ENCODE results near the gene SPEN.

Gene SPEN

DNA sequence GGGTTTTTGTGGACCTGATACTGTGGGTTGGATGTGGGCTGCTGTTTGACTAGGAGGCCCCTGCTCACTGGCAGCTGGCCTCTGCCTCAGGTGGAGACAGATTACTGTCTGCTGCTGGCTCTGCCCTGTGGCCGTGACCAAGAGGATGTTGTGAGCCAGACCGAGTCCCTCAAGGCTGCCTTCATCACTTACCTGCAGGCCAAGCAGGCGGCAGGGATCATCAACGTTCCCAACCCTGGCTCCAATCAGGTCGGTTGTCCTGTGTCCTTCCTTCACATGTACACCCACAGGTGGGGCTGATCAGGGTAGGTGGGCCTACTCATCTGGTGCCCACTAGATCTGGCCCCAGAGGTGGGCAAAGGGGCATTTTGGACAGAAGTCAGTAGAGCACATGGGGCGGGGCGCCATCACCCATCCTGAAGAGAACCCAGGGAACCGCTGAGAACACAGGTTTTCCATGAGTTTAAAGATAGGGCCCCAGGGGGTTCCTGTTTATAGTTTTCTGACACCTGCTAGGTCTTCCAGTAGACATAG is 91.2 kb downstream of the SPEN start:
- DNase-seq: no peak

DNA sequence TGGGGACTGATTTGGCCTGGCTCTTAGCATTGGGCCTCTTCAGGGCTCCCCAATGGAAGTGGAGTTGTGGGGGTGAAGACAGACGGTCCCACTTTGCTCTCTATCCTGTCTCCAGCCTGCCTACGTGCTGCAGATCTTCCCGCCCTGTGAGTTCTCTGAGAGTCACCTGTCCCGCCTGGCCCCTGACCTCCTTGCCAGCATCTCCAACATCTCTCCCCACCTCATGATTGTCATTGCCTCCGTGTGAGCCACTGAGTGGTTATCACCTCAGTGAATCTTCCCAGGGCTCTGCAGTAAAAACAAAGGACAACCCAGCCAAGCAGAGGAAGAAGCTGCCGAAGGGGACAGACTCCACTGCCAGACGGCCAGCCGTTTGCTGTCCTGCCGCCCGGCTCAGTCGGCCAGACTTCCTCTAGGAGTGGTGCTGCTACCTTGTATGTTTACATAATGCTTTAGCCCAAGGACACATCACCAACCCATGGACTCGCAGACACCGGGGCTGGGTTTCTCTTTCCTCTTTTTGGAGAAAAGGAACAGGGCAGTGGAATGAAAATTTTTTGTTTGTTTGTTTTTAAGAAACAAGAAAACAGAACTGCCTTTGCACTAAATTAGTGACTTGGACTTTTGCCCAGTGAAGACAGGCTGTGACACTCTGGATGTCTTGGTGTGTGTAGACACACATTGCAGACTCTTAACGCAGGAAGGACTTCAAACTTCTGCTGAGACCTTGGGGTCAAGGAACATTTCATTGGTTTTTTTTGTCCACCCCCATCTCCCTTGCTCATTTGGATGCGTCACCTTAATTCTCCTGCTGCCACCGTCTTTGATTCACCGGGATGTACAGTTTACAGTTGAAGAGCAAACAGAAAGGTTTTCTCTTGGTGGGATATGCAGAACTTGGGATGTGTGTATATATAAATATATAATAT is 91.9 kb downstream of the SPEN start:
- no peak for DNase-seq

DNA sequence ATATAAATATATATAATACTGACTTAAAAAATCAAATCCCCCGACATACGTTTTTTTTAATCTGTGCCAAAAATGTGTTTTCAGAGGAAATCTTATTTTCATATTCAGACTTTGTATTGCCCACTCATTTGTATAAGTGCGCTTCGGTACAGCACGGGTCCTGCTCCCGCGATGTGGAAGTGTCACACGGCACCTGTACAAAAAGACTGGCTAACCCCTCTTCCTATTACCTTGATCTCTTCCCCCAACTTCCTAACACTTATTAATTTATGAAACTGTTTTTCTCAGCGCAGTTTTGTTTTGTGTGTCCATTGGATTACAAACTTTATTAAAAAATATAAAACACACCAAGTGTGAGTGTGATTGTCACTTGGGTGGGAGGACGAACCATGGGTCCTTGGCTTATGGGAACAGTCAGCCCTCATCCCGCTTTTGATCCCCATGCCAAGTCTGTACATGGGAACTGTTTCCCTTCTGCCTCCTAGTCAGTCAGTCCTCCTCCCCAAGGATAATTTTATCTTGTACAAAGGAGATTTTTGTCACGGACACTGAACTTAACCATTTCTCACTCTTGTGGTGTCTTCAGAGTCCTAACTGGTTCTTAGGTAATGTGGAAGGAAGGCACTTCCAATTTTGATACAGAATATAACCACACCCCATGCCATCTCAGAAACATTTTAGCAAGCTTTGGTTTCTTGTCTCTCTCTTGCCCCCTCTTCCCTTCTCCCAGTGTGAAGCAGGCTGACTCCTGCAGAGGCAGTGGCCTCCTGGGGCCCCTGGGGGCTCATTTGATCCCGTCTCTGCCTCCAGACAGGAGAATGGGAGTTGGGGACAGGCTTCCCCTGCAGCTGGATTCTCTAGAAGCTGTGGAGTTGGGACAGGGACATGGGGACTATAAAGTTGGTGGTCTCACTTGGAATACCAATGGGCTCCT is 92.9 kb downstream of the SPEN start:
- no peak for DNase-seq

DNA sequence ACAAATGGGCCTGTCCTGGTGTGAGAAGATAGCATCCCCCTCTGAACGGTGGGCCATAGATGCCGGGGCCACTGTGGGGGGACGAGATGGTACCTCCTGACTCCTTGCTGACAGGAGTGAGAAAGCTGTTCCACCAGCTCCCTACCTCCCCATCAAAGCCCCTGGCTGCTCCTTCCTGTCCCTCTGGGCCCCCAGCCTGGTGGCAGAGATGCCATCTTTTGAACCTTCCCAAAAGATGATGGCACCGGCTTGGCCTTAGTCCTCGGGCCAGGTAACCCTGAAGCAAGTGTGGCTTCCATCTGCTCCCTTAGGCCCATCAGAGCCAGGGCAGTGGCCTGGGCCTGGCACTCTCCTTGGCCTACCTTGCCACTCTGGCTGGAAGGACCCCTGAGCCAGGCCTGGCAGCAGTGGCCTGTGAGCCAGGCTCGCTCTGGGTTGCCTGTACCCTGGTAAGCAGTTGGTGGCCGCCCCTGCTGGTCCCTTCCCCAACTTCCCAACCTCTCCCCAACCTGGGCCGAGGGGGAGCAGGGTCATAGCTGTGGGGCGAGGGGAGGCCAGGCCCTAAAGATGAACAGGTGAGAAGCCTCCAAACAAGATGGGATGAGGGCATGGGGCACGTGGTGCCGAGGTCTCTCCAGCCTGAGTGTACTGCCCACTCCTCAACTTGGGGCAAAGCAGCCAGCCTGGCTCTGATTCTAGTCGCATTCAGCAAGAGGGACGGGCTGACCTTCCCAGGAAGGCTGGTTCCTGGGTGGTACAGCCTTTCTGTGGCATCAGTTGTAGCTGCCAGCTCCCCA is 93.7 kb downstream of the SPEN start:
- DNase-seq: peak; percentile 23

DNA sequence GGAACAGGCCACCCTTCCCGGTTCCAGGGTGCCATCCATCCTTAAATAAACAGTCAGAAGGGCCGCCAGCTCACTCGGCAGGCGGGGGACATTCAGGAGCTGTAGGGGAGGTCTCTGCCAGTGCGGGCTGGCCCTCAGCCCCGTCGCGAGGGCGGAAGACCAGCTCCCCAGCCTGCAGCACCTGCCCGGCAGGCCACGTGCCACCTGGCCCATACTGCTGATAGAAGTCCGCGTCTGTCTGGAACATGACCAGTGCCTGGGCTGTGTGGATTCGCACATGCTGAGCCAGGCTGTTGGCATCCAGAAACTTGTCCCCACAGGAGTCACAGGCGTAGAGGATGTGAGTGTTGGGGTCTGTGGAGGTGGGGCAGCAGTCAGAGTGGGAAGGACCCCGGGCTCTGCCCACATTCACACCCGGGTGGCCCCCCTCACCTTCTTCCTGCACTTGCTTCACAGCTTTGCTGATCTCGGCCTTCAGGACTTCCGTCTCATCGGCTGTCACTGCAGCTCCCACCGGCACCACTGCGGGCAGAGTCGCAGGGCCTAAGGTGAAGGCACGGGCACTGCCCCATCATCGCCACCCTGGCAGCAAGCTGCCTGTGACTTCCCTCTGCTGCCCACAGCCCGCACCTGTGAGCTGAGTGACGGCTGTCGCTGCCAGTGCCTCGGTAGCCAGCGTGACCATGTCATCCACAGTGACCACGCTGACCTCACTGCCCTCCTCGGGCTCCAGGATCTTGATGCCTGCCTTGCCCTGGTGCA is 94.6 kb downstream of the SPEN start:
- DNase-seq: peak; percentile 20

DNA sequence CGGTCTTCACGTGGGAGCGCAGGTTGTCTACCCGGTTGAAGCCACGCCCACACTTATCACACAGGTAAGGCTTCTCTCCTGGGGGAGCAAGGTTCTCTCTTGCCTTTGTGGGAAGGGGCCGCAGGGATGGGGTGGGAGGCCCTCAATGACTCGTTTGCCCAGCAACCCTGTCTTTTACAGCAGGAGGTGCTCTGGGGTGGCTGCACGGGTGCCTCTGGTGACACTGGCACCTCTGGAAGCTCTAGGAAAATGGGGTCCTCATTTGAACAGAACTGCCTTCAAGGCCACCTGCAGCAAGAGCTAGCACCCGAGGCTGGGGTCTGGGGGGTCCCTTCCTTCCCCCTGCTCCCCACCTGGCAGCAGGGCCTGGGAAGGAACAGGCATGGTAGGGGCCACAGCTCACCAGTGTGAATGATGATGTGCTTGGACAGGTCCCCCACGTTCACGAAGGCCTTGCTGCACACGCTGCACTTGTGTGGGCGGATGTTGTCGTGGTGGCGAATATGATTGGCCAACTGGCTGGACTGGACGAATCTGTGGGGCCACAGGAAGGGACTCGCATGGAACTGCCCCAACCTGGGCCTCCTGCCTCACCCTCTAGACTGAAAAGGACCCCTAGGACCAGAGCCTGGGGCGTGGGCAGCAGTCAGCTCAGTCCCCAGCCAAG is 95.3 kb downstream of the SPEN start:
- DNase-seq: peak; percentile 21

DNA sequence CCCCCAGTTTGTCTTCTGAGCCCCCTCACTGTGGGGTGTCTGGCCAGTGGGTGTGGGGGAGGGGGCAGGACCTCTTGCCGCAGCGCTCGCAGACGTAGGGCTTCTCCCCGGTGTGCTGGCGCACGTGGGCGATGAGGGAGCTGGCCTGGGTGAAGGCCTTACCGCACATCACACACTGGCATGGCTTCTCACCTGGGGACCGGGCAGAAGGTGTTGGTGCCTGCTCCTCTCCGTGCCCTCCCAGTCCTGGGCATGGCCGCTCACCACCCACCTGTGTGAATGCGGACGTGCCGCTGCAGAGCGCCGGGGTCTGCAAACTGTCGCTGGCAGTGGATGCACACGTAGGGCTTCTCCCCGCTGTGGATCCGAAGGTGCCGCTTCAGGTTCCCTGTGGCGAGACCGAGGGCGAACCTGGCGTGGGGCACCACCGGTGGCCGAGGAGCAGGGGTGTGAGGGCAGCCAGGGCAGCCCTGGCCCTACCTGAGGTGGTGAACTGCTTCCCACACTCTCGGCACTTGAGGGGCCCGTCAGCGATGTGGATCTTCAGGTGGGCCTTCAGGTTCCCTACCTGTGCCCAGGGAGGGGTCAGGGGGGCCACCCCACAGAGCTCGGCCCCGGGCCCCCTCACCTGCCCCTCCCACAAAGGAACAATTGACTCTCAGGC is 96.0 kb downstream of the SPEN start:
- DNase-seq: no peak

DNA sequence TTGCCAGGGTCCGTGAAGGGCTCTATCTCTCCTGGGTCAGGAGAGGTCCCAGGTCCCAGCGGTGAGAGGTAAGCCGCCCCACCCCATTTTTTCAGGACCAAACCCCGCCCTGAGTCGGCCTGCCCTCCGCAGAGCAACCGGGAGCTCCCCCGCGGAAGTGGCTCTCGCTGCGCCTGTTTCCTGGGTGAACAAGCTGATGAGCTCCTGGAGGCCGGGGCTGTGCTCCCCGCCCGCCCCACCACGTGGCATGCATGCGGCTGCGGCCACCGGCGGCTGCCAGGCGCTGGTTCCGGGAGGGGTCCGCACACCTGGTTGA is 96.4 kb downstream of the SPEN start:
- DNase-seq: no peak

DNA sequence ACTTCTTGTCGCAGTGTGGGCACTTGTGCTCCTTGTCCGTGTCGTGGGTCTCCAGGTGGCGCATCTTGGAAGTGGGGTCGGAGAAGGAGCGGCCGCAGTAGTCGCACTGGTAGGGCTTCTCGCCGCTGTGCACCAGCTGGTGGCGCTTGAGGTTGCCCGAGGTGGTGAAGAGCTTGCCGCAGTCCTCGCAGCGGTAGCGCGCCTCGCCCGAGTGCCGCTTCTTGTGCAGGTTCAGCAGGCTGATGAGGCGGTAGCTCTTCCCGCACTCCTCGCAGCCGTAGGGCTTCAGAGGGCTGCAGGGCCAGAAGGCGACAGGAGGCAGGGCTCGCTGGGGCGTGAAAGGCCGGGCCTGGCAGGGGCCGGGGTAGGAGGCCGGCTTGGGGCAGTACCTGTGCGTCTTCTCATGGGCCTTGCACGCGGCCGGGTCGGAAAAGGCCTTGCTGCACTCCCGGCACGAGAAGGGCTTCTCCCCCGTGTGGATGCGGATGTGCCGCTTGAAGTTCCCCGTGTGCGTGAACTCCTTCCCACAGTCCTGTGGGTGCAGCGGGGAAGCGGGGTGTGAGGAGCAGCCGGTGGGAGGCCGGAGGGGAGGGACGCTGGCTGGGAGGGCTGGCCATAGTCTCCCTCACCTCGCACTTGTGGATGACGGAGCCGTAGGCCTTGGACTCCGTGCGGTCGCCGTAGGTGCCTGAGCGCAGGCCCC is 97.0 kb downstream of the SPEN start:
- peak; percentile 22 for DNase-seq

DNA sequence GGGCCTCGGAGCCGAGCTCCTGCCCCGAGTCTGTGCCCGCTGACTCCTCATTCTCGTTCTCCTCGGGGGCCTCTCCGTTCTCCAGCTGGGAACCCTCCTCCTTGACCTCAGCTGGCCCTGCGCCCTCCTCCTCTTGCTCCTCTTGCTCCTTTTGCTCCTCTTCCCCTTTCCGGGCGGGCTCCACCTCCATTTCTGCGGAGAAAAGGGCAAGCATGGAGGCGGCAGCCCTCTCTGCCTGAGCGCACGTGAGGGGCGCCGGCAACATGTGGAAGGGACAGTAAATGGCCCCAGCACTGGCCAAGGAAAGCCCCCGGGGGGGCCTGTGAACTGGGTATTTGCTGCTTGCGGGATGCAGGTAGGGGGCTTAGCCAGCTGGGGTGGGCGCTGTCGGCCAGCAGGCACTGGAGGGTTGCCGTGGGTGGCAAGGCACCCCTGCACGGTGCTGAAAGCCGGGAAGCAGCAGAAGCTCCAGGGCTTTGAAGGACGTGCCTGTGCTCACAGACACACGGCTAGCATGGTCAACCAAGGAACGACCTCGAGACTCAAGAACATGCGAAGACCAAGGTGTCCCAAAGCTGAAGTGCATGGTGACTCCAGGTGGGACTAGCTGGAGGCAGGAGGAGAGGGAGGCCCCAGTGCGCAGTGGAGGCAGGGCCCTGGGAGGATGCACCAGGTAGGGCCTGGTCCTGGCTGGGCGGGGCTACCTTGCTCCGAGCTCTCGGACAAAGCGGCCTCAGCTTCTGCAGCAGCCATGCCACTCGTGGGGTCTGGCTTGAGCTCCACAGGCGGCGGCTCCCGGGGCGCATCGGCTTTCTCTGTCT is 97.7 kb downstream of the SPEN start:
- peak; percentile 20 for DNase-seq

DNA sequence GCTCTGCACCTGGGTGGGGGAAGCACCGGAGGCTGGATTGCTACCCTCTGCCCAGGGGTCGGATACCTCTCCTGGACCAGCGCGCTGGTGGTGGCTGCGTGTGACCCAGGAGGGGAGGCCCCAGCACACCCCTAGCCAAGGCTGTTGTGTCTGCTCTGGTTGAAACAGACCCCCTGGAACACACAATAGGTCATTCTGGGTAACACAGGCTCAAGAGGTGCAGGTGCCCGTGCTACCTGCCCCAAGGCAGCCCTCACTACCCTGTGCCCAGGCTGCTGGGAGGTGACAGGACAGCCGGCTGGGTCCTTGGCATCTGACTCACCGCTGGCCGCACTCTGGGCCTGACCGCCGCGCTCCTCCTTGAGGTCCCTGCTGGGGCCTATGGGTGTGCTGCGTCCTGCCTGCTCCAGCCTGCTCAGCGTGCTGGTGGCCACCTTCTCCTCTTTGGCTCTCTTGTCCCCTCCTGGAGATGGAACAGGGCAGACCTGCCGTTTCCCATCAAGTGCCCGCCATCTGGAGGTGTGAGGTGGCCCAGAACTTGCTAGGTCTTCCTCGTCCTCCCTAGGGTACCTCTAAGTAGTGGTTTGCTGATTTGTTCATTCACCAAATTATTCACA is 98.4 kb downstream of the SPEN start:
- DNase-seq: peak; percentile 22

DNA sequence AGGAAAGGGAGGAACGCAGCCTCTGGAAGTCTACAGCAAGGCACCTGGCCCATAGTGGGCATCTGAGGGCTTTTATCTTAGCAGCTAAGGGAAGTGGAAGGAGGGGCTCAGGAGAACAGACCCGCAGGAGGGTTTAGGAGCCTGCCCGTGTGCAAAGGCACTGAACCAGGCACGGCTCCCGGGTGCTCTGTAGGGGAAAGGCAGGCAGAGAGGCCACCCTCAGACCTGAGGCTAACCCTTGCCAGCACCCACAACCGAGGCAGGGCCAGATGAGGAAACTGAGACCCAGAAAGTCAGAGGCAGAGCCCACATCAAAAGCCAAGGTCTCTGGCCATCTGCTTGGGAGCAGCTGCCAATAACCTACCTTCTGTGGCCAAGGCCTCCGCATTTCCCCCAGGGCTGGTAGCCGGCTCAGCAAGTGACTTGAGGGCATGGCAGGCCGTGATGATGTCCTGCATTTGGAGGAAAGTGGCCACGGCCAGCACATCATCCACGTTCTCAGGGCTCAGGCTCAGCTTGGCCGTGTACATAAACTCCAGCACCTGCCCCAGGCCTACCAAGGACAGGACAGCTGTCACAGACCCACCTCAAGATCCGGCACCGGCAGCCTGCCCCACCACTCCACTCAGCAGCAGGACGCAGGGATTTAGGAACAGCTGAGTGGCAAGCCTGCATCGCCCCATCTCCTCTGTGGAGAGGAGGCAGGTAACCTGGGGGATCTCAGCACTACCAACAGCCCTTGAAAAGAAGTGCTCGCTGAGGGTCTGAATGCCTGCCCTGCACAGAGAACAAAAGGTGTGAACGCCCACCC is 99.3 kb downstream of the SPEN start:
- DNase-seq: peak; percentile 22

DNA sequence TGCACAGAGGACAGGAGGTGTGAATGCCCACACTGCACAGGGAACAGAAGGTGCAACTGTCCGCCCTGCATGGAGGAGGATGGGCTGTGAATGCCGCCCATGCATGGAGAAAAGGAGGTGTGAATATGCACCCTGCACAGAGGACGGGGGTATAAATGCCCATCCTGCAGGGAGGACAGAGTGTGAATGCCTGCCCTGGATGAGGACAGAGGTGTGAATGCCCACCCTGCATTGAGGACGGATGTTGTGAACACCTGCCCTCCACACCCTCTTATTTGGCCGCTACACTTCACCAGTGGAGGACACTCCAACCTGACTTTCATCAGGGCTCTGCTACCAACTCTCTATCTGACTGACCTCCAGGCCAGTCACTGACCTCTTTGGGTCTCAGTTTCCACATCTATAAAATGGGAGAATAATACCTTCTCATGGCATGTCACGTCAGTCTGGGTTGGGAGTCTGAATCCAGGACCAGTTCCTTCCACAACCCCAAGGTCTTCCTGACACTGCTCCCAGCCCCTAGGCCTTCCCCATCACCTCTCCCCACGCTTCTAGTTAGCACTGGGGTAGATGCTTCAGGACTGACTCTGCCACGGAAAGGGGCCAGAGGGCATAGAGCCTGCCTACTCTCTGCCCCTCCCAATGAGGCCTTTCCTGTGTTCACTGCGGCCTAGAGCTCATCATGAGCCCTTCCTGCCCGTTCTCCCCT is 100.0 kb downstream of the SPEN start:
- DNase-seq: peak; percentile 53

DNA sequence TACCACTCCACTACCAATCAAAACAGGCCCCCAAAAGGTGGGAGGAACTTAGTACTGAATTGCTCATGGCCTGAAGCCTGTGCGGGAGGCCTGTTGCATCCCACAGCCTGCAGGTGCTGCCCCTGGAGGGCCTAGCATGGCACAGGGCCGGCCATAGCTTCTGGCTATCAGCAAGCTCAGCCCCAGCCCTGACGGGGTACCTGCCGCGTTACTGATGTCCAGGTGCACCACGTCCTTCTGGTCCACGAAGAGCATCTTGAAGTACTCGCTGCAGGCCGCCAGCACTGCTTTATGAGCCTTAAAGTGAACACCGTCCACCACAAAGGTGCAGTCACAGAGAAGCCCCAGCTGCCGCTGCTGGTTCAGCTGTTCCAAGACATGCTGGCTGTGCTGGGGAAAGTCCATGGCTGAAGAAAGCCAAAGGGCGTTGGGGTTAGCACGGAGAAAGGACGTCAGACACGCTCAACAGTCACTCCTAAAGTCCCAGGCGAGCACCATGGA is 100.6 kb downstream of the SPEN start:
- DNase-seq: no peak

DNA sequence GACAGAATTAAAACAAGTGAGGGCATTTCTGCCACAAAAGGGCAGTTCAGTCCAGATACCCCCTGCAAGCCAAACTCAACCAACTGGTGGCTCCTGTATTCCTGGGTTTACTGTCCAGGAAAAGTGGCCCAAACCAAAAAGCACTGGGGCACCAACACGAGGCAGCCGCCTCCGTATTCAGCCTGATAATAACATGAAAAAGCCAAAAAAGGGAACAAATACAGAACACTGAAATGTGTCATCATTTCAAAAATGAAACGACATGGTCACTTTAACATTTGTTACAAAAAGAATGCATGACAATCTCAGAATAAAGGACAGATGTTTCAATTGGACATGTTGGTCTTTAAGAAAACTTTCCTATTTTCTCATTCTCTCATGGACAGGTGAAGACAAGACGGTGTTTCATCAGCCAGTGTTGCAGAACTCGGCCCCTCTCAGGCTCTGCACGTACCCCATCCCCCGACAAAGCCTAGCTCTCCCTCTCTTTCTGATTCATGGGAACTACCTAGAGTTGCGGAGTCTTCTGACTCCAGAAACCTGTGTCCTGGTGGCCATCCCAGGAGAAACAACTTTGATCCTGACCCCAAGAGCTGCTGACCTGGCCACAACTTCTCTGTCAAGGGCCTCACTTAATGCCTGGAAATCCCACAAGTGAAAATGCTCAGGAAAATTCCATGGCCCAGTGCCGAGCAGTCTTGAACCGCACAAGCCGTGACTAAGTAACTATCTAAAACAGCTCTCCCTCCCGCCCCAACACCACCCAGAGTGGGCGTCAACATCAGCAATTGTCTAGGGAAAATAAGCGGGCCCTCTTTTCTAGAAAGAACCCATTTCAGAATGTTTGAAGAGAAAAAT is 101.3 kb downstream of the SPEN start:
- DNase-seq: peak; percentile 72
